Panc1 (cell line): ENCODE measurements around the gene FUBP1.

Experiments
- CTCF ChIP-seq: fragments of 450-650 bp; IDR thresholded peaks from 2 replicates; pipeline ENCODE4 v1.5.1; 2017; ENCODE audit warnings: mild to moderate bottlenecking
- SIN3A ChIP-seq: IDR thresholded peaks from 2 replicates; pipeline ENCODE4 v1.6.1; 2012; ENCODE audit warnings: low read depth, mild to moderate bottlenecking, low read length, moderate library complexity, borderline replicate concordance; ENCODE audit not compliant: insufficient read depth
- TF ChIP-seq, protein P1 (sequence below), 2 experiments: IDR thresholded peaks; 2 replicates each; pipeline ENCODE4 v1.6.1; 2011 to 2012; ENCODE audit warnings: low read depth in 2 of 2, control low read depth in 1 of 2, low read length in 1 of 2, mild to moderate bottlenecking in 1 of 2, moderate library complexity in 1 of 2; ENCODE audit not compliant: insufficient read depth in 1 of 2

- TF ChIP-seq, protein P1, sequence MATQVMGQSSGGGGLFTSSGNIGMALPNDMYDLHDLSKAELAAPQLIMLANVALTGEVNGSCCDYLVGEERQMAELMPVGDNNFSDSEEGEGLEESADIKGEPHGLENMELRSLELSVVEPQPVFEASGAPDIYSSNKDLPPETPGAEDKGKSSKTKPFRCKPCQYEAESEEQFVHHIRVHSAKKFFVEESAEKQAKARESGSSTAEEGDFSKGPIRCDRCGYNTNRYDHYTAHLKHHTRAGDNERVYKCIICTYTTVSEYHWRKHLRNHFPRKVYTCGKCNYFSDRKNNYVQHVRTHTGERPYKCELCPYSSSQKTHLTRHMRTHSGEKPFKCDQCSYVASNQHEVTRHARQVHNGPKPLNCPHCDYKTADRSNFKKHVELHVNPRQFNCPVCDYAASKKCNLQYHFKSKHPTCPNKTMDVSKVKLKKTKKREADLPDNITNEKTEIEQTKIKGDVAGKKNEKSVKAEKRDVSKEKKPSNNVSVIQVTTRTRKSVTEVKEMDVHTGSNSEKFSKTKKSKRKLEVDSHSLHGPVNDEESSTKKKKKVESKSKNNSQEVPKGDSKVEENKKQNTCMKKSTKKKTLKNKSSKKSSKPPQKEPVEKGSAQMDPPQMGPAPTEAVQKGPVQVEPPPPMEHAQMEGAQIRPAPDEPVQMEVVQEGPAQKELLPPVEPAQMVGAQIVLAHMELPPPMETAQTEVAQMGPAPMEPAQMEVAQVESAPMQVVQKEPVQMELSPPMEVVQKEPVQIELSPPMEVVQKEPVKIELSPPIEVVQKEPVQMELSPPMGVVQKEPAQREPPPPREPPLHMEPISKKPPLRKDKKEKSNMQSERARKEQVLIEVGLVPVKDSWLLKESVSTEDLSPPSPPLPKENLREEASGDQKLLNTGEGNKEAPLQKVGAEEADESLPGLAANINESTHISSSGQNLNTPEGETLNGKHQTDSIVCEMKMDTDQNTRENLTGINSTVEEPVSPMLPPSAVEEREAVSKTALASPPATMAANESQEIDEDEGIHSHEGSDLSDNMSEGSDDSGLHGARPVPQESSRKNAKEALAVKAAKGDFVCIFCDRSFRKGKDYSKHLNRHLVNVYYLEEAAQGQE (IDR thresholded peaks at IDR 0.05; ENCODE audit: insufficient read depth in 1 of 2, low read depth in 2 of 2, low read length in 1 of 2), result peak in 1 of 2 experiments; percentile 13; a peak in 1 of 4 replicates
- TF ChIP-seq CTCF (no peak), SIN3A (no peak)
These were observed 25.2 kb upstream of the FUBP1 start for GRCh38 chr1:78003882-78004718.
